Fibroblast of pulmonary artery (primary cell): ENCODE data around the gene MTRFR.

ENCODE experiments used
- DNase-seq: peaks from one replicate; pipeline ENCODE4 v3.0.0-alpha.2; 2010; ENCODE audit warnings: low read depth
- H3K4me3 ChIP-seq: replicated peaks from 2 replicates; pipeline ENCODE4 v1.5.1; 2011; ENCODE audit warnings: low read depth, mild to moderate bottlenecking, control low read depth, low read length, moderate library complexity
- TF ChIP-seq, protein P1 (sequence below): IDR thresholded peaks from 2 replicates; pipeline ENCODE4 v1.5.1; 2011; ENCODE audit warnings: mild to moderate bottlenecking, control low read depth, low read length, inconsistent platforms; ENCODE audit errors: missing control alignments

Gene MTRFR

DNA sequence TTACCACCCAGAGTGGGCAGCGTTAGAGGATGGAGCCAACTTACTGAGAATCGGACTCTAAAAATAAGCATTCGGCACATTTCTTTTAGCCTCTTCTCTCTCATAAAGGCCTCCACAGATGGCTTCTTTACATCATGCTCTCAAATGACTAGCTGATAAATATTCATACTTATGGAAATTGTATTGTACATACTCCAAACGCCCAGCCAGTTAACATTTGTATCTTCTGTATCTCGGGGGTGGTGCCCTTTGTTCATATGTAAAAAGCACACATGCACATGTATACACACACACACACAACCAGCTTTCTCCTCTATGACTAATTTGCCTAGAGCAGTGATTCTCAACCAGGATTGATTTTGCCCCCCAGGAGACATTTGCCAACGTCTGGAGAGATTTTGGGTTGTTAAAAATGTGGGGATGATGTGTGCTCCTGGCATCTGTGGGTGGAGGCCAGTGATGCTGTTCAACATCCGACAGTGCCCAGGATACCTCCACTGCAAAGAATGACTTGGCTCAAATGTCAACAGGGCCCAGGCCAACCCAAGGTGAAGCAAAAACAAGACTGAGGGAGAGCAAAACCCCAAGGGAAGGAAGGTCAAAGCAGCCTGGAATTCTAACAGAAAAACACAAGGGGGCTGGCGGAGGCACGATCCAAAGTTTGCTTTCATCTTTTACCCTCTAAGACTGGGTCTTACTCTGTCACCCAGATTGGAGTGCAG lies 53.6 kb downstream of the MTRFR start:
- TF ChIP-seq, protein P1, sequence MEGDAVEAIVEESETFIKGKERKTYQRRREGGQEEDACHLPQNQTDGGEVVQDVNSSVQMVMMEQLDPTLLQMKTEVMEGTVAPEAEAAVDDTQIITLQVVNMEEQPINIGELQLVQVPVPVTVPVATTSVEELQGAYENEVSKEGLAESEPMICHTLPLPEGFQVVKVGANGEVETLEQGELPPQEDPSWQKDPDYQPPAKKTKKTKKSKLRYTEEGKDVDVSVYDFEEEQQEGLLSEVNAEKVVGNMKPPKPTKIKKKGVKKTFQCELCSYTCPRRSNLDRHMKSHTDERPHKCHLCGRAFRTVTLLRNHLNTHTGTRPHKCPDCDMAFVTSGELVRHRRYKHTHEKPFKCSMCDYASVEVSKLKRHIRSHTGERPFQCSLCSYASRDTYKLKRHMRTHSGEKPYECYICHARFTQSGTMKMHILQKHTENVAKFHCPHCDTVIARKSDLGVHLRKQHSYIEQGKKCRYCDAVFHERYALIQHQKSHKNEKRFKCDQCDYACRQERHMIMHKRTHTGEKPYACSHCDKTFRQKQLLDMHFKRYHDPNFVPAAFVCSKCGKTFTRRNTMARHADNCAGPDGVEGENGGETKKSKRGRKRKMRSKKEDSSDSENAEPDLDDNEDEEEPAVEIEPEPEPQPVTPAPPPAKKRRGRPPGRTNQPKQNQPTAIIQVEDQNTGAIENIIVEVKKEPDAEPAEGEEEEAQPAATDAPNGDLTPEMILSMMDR: no peak
- H3K4me3 ChIP-seq: no peak overlapping the region
- no peak for DNase-seq

GRCh38 chr12:123288751-123289346 lies 55.6 kb downstream of the MTRFR start:
- TF ChIP-seq, protein P1: no peak
- H3K4me3 ChIP-seq: no peak overlapping the region
- no peak for DNase-seq

DNA sequence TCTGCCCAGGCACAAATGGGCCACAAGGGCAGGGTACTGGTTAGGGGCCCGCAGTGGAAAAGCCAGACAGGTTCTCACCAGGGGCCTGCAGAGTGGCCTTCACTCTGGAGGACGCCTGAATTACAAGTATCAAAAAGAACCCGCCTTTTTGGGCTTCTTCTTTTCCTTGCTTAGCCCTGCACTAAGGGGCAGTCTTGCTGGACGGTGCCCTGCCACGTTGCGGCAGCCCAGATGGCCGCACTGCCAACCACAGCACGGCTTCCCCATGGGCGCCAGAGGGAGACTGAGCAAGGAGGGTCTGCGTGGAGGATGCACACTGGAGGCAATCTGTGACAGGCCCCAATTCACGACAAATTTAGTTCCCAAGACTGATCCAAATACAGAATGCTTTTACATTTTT lies 56.7 kb downstream of the MTRFR start:
- DNase-seq: no peak
- TF ChIP-seq, protein P1: no peak
- H3K4me3 ChIP-seq: no peak overlapping the region

DNA sequence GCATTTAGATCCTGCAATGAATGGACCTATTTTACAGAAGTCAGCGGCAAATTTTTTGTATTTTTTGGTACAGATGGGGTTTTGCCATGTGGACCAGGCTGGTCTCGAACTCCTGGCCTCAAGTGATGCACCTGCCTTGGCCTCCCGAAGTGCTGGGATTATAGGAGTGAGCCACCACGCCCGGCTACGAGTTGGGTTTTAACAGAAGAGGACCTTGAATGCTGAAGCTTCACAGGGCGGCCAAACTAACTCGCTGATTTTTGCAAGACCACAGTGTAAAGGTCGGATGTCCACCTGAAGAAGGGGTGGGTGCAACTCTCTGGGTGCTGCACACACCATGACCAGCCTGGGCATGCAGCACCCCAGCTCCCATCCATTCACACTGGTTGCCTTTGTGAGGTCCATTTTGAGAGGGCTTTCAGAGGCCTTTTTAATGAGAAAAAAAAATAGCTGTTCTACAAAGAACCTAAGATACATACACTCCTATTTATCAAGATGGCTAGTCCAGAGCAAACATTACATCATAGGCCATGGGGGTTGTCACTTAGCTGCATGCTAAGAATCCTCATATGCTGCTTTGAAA lies 60.0 kb downstream of the MTRFR start:
- no peak overlapping the region for H3K4me3 ChIP-seq
- TF ChIP-seq, protein P1: no peak
- DNase-seq: no peak

- no peak for DNase-seq
- no peak overlapping the region for H3K4me3 ChIP-seq
- TF ChIP-seq, protein P1: no peak
Observed at GRCh38 chr12:123305136-123305535, 71.9 kb downstream of the MTRFR start.

GRCh38 chr12:123306200-123306599 lies 73.0 kb downstream of the MTRFR start:
- TF ChIP-seq, protein P1: no peak
- no peak for DNase-seq
- H3K4me3 ChIP-seq: no peak overlapping the region
